BE2C (cell line): ENCODE data around the gene SLC35F5.

ENCODE experiments used
- DNase-seq: peaks from one replicate; pipeline ENCODE4 v3.0.0-alpha.2; 2020
- H3K27me3 ChIP-seq: fragments of 250-450 bp; sonication (Bioruptor Pico); 2 replicates; pipeline ENCODE4 v1.5.1; 2020; ENCODE audit warnings: mild to moderate bottlenecking
- H3K36me3 ChIP-seq: fragments of 250-450 bp; sonication (Bioruptor Pico); 2 replicates; pipeline ENCODE4 v1.5.1; 2020; ENCODE audit warnings: mild to moderate bottlenecking
- H3K4me1 ChIP-seq: fragments of 250-450 bp; sonication (Bioruptor Pico); 2 replicates; pipeline ENCODE4 v1.5.1; 2020
- H3K4me3 ChIP-seq: 2 replicates; pipeline ENCODE4 v1.5.1; 2011; ENCODE audit warnings: low read depth, low read length
- H3K9me3 ChIP-seq: fragments of 250-450 bp; sonication (Bioruptor Pico); 2 replicates; pipeline ENCODE4 v1.5.1; 2020
- TF ChIP-seq, protein P1 (sequence below): IDR thresholded peaks from 2 replicates; pipeline ENCODE4 v1.5.1; 2012; ENCODE audit warnings: mild to moderate bottlenecking, low read depth, low read length

Gene SLC35F5

DNA sequence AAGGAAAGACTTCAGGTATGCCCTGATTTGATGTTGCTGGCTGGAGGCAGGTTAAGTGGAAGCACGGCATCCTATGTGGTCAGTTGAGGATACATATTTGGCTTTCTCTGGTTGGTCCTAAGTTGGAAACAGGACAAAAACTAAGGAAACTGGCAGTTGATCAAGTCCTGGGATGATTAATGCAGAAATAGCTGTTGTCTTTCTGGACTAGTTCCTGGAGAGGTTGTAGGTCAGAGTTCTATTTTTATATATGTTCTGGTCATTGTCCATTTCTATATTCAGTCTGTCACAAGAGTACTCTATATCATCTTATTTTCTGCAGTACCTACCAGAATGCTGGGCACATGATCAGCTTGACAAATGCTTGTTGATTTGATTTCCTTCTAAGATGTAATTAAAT, 4.0 kb upstream of the SLC35F5 start:
- H3K4me3 ChIP-seq = no peak overlapping the region
- H3K36me3 ChIP-seq = no peaks in the 10 kb centered on the region
- H3K9me3 ChIP-seq = no peaks in the 10 kb centered on the region
- TF ChIP-seq, protein P1, sequence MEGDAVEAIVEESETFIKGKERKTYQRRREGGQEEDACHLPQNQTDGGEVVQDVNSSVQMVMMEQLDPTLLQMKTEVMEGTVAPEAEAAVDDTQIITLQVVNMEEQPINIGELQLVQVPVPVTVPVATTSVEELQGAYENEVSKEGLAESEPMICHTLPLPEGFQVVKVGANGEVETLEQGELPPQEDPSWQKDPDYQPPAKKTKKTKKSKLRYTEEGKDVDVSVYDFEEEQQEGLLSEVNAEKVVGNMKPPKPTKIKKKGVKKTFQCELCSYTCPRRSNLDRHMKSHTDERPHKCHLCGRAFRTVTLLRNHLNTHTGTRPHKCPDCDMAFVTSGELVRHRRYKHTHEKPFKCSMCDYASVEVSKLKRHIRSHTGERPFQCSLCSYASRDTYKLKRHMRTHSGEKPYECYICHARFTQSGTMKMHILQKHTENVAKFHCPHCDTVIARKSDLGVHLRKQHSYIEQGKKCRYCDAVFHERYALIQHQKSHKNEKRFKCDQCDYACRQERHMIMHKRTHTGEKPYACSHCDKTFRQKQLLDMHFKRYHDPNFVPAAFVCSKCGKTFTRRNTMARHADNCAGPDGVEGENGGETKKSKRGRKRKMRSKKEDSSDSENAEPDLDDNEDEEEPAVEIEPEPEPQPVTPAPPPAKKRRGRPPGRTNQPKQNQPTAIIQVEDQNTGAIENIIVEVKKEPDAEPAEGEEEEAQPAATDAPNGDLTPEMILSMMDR = no peak
- DNase-seq = no peak
- H3K27me3 ChIP-seq = no peaks in the 10 kb centered on the region
- no peaks in the 10 kb centered on the region for H3K4me1 ChIP-seq

DNA sequence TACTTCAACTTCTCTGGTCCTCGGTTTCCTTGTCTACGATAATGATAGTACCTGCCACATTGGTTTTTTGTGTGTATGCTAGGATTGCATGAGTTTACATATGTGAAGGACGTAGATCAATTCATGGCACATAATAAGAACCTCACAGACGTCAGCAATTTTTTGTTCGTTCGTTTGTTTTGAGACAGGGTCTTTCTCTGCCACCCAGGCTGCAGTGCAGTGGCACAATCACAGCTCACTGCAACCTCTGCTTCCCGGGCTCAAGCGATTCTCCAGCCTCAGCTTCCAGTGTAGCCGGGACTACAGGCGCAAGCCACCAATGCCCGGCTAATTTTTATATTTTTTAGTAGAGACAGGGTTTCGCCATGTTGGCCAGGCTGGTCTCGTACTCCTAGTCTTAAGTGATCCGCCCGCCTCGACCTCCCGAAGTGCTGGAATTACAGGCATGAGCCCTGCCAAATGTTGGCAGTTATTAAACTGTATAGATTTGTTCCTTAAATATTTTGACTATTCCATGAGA, 756 bp upstream of the SLC35F5 start:
- no peaks in the 10 kb centered on the region for H3K36me3 ChIP-seq
- H3K27me3 ChIP-seq = no peaks in the 10 kb centered on the region
- DNase-seq = no peak
- TF ChIP-seq, protein P1 = no peak
- peak overlapping the region; percentile 86 for H3K4me3 ChIP-seq
- H3K9me3 ChIP-seq = no peaks in the 10 kb centered on the region
- no peaks in the 10 kb centered on the region for H3K4me1 ChIP-seq

DNA sequence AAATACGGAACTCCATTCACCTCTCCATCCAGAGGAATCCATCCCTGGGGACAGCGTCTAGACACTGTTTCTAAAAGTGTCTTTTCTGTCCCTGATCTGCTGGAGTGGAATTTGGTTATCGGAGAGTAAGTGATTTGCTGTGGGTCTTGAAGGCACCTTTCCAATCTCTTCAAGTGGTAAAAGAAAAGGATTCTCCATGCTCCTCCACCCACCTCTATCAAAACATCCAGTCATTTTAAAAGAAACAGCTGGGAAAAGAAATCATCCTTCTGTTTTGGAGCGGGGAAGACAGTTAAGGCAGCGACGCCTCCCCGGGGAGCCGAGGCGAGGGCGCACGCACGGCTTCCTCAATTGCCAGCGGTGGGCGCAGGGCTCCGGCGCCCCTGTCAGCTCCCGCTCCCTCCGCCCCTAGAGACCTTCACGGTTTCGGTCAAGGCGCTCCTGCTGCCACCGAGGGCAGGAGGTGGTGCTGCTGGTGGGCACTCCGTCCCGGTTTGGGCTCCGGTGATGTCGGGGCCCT, 547 bp downstream of the SLC35F5 start:
- TF ChIP-seq, protein P1 = no peak
- Histone ChIP-seq H3K36me3 (no peaks in the 10 kb centered on the region), H3K27me3 (no peaks in the 10 kb centered on the region), H3K9me3 (no peaks in the 10 kb centered on the region), H3K4me1 (no peaks in the 10 kb centered on the region), H3K4me3 (peak overlapping the region; percentile 86)
- peak; percentile 30 for DNase-seq

DNA sequence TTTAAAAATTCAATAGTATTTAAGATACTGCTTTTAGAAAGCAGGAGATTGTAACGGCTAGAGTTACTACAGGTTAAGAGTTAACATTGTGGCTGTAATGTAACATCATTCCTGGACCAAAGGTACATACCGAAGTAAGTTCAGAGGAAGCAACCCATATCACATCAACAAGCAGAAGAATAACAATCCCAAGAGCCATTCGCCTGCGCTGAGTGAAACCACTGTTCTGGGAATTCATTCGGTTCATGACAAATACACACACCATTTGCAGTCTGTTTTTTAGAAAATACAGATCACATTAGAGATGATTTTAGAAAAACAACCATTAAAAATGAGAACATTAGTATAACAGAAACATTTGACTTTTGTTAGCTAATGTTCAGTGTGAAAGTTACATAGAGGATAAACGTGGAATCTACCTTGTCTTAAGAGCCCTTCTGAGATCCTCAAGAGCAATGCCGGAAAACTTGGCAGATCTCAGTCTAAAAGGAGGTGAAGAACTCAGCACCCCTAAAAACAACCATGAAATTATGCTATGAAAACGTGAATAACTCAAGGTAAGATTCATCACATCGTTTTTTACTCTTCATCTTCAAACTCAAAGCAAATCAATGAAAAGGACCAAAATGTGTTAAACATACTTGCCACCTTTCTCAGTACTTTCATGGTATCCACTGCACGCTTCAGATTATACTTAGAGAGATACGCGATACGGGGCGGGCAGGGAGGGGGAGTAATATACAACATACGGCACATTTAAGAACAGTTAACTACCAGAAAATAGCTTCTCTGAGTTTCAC, 1.2 kb downstream of the SLC35F5 start:
- Histone ChIP-seq H3K27me3 (no peaks in the 10 kb centered on the region), H3K36me3 (no peaks in the 10 kb centered on the region), H3K9me3 (no peaks in the 10 kb centered on the region), H3K4me3 (peak overlapping the region; percentile 86), H3K4me1 (no peaks in the 10 kb centered on the region)
- TF ChIP-seq, protein P1 = no peak
- no peak for DNase-seq

DNA sequence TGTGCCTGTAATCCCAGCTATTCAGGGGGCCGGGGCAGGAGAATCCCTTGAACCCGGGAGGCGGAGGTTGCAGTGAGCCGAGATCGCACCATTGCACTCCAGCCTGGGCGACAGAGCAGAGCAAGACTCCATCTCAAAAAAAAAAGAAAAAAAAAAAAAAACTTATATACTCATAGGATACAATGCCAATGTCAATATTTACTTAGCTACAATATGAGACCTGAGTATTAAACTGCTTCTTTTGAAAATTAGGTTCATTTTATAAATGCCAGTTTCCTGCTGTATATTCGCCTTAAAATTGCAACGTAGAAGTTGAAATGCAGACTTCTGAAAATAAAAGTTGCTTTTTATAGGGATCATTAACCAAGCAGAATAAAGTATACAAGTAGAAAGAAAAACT, 2.3 kb downstream of the SLC35F5 start:
- TF ChIP-seq, protein P1 = no peak
- H3K4me1 ChIP-seq = no peaks in the 10 kb centered on the region
- H3K4me3 ChIP-seq = no peak overlapping the region
- no peaks in the 10 kb centered on the region for H3K27me3 ChIP-seq
- H3K36me3 ChIP-seq = no peaks in the 10 kb centered on the region
- no peak for DNase-seq
- no peaks in the 10 kb centered on the region for H3K9me3 ChIP-seq

DNA sequence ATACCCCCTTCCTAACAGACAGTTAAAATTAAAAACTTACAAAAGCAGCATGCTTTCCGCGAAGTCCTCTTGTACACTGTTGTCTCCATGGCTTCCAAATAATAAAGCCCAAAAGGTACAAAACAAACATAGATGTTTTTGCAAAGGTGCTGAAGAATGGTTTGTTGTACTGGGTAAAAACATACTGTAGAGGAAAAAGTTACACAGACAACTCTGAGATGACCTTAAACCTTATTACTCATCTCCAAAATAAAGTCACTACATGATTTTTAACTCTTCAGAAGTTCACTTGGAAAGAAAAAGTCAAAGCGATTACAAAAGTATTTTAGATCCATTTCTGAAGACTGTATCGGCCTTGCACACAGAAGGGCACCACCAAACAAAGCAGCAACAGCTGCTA, 6.1 kb downstream of the SLC35F5 start:
- TF ChIP-seq, protein P1 = no peak
- no peaks in the 10 kb centered on the region for H3K4me1 ChIP-seq
- H3K36me3 ChIP-seq = no peaks in the 10 kb centered on the region
- H3K27me3 ChIP-seq = no peaks in the 10 kb centered on the region
- H3K4me3 ChIP-seq = no peak overlapping the region
- H3K9me3 ChIP-seq = no peaks in the 10 kb centered on the region
- no peak for DNase-seq
